Naive thymus-derived CD8-positive, alpha-beta T cell (primary cell): ENCODE measurements around the gene ATP11B. TPM values are rescaled to one million over a fixed set of nuclear protein-coding genes. Genes with fewer than 3 reads are reported as not detected.
"Not testable (repeated sequence)": the region's sequence is repeated elsewhere in the genome, so short reads cannot be mapped to it uniquely, and the experiment has no call there.

ENCODE experiments used
- ATAC-seq, 2 donors: fragments of 150-1000 bp; cut with Tn5 transposase in 1 of 2; sonication (Bioruptor Pico), chemical (Tn5 transposase) in 1 of 2; 1 replicate in 1 of 2; 2 replicates in 1 of 2; pipeline ENCODE4 v1.10.0; 2021; ENCODE audit warnings: mild to moderate bottlenecking in 2 of 2, moderate library complexity in 2 of 2
- POLR2A ChIA-PET: fragments of 350-600 bp; sonication (Branson Sonifier 250); formaldehyde crosslinking; loops from one replicate; lab custom pipeline; 2021; ENCODE audit warnings: antibody characterized with exemption; lab: Charles Lee
- DNase-seq, 10 donors: peaks; one replicate each; pipeline versions ENCODE4 v3.0.0 to v3.0.0-alpha.2; 2020 to 2022
- H3K27ac Mint-ChIP-seq, 10 donors: one replicate each; pipeline ENCODE4 v1.8.0; 2020 to 2022; ENCODE audit warnings: mild to moderate bottlenecking in 10 of 10, mixed read lengths in 10 of 10, moderate library complexity in 4 of 10, inconsistent platforms in 1 of 10
- H3K27me3 Mint-ChIP-seq, 5 donors: one replicate each; pipeline ENCODE4 v1.8.0; 2021 to 2022; ENCODE audit warnings: mixed read lengths in 5 of 5
- H3K36me3 Mint-ChIP-seq, 3 donors: one replicate each; pipeline ENCODE4 v1.8.0; 2020 to 2022; ENCODE audit warnings: mixed read lengths in 3 of 3, mild to moderate bottlenecking in 2 of 3, inconsistent platforms in 1 of 3
- H3K4me1 Mint-ChIP-seq, 4 donors: one replicate each; pipeline ENCODE4 v1.8.0; 2021 to 2022; ENCODE audit warnings: mixed read lengths in 4 of 4
- H3K4me3 Mint-ChIP-seq, 10 donors: one replicate each; pipeline ENCODE4 v1.8.0; 2020 to 2022; ENCODE audit warnings: mild to moderate bottlenecking in 10 of 10, mixed read lengths in 10 of 10, moderate library complexity in 6 of 10, inconsistent platforms in 1 of 10
- H3K9me3 Mint-ChIP-seq, 9 donors: one replicate each; pipeline ENCODE4 v1.8.0; 2020 to 2022; ENCODE audit warnings: mixed read lengths in 9 of 9, mild to moderate bottlenecking in 3 of 9, inconsistent platforms in 1 of 9, moderate library complexity in 1 of 9
- polyA plus RNA-seq, 3 donors: library from polyadenylated mRNA; unstranded; fragments of 300-500 nt; fragmentation: Illumina TruSeq; gene quantifications; one replicate each; pipeline ENCODE4 v1.2.3, GENCODE V29; 2021
- total RNA-seq, 8 experiments: library from RNA in 2 of 8; stranded (reverse) in 2 of 8; gene quantifications; one replicate each; pipeline ENCODE4 v1.2.3 and lab custom pipeline; 2021 to 2026

The ATP11B gene
- total and polyA plus RNA-seq, 5 experiments from 2014 or later = 31.6 to 125 (median 48.7) TPM

DNA sequence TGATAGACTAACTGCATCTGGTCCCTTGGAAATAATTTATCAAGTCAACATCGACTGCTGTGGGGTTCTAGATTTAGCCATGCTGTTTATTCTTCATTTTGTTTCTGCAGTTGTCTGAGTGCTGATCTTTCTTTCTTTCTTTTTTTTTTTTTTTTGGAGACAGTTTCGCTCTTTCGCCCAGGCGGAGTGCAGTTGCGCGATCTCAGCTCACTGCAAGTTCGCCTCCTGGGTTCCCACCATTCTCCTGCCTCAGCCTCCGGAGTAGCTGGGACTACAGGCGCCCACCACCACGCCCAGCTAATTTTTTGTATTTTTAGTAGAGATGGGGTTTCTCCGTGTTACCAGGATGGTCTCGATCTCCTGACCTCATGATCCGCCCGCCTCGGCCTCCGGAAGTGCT is 5.8 kb downstream of the ATP11B start:
- H3K27me3 Mint-ChIP-seq, DNase-seq, POLR2A ChIA-PET, H3K9me3 Mint-ChIP-seq, ATAC-seq: not testable (repeated sequence)
- Mint-ChIP-seq H3K4me3 (peak overlapping the region in 2 of 10 donors; percentile 8 to 18), H3K27ac (peak overlapping the region in 3 of 10 donors; percentile 14 to 48 (median 31)), H3K36me3 (peaks cover 0 to 13% (median 0%) of the 10 kb centered on the region in 3 donors), H3K4me1 (peaks cover 30 to 80% (median 63%) of the 10 kb centered on the region in 4 donors)

DNA sequence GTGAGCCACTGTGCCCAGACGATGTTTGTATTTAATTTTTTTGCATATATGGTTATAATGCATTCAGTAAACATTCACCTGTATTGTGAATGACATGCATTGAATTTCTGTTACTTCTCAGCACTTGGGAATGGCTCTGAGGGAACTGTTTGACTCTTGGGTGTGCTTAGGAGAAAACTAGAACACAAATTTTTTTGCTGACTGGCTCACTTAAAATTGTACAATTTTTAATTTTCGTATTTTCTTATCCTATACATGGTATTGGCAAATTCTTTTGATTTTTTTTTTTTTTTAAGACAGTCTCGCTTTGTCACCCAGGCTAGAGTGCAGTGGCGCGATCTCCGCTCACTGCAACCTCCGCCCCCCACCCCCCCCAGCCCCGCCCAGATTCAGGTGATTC is 7.2 kb downstream of the ATP11B start:
- ATAC-seq = no peak
- no peak for DNase-seq
- Mint-ChIP-seq H3K9me3 (no peaks in the 10 kb centered on the region), H3K4me1 (peaks cover 28 to 86% (median 72%) of the 10 kb centered on the region in 4 donors), H3K36me3 (peaks cover 0 to 20% (median 0%) of the 10 kb centered on the region in 3 donors), H3K27me3 (no peaks in the 10 kb centered on the region), H3K27ac (peak overlapping the region in 1 of 10 donors; percentile 23), H3K4me3 (peak overlapping the region in 1 of 10 donors; percentile 24)
- POLR2A ChIA-PET = no interaction called here

DNA sequence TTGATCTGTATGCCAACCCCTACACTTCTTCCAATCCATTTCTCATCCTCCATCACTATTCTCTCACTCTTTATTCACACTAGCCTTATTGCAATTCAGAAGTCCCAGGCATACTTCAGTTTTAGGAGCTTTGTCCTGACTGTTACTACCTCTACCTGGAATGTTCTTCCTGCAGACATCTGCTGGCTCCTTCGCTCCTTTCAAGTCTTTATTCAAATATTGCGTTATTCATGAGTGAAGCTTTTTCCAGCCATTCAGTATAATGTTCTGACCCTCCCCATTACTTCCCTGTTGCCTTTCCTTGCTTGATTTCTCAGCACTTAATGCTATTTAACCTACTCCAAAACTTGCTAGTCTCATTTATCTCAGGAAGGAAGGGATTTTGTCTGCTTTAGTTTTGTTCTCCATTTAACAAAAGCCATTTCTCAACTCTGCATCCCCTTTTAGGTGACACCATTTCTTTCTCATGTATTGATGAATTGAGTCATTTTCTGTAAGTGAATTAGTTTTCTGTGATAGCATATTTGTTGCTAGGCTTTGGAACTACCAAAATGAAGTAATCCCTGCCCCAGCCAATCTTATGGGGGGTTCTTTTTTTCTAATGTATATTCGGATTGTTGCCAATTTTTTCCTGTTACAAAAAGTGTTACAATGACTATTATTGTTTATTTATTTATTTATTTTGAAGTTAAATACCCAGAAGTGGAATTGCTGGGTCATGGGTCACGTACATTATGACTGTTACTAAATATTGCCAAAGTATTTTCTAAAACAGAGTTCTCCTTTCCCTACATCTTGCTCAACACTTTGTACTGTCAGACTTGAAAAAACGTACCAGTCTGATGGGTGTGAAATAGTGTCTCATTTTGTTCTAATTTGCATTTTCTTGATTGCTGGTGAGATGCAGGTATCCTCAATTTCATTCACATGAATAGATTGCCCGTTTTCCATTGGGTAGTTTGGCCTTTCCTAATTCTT is 9.4 kb downstream of the ATP11B start:
- DNase-seq = no peak
- H3K4me1 Mint-ChIP-seq = peaks cover 26 to 82% (median 70%) of the 10 kb centered on the region in 4 donors
- peak overlapping the region in 9 of 10 donors; percentile 7 to 73 (median 28) for H3K4me3 Mint-ChIP-seq
- no peaks in the 10 kb centered on the region for H3K9me3 Mint-ChIP-seq
- ATAC-seq = no peak
- no peaks in the 10 kb centered on the region for H3K27me3 Mint-ChIP-seq
- peaks cover 0 to 23% (median 0%) of the 10 kb centered on the region in 3 donors for H3K36me3 Mint-ChIP-seq
- POLR2A ChIA-PET = interaction anchor here (0.7 kb wide), 1 partner anchor 9 kb away, joined by 3 read pairs; no protein-coding TSS in a partner anchor
- H3K27ac Mint-ChIP-seq = peak overlapping the region in 7 of 10 donors; percentile 1 to 26 (median 5)

DNA sequence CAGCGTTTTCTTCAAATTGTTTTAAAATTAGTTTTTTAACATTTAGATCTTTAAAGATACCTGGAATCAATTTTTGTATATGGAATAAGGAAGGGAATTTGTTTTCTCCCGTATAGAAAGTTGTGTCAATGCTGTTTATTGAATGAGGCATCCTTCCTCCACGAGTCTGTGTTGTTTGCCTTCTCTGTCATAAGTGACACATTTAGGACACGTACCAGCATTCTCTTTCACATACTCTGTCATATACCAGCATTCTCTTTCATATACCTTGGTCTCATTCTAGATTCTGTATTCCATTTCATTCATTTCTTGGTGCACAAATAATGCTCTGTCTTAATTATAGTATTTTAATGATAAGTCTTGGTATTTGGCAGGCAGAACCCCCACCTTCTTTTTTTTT is 10.3 kb downstream of the ATP11B start:
- DNase-seq (no peak), ATAC-seq (no peak)
- Mint-ChIP-seq H3K36me3 (peaks cover 0 to 20% (median 0%) of the 10 kb centered on the region in 3 donors), H3K27ac (no peak overlapping the region), H3K27me3 (no peaks in the 10 kb centered on the region), H3K4me3 (peak overlapping the region in 2 of 10 donors; percentile 18 to 56), H3K4me1 (peaks cover 27 to 82% (median 69%) of the 10 kb centered on the region in 4 donors), H3K9me3 (no peaks in the 10 kb centered on the region)
- POLR2A ChIA-PET = no interaction called here

DNA sequence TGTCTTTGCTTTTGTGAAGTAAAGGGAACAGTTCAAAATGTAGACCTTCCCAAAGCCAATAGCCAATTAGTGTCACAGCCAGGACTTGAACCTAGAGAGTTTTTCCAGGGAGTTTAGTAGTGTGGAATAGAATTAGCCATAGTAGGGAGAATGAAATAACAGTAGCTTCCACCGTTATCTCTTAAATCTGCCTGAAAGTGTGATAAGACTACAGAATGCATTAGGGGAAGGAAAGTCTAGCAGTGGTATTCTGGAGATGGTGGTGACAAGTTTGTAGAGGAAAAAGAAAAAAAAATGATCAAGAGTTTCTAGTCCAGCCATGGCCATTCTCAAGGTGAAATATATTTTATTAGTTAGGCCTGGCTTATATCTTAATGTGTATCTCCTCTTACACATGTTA is 13.8 kb downstream of the ATP11B start:
- no peaks in the 10 kb centered on the region for H3K27me3 Mint-ChIP-seq
- peak overlapping the region in 1 of 10 donors; percentile 9 for H3K27ac Mint-ChIP-seq
- no peaks in the 10 kb centered on the region for H3K9me3 Mint-ChIP-seq
- H3K4me1 Mint-ChIP-seq = peaks cover 37 to 86% (median 77%) of the 10 kb centered on the region in 4 donors
- no peak for ATAC-seq
- POLR2A ChIA-PET = interaction anchor here (0.9 kb wide), 1 partner anchor 13 kb away, joined by 4 read pairs; no protein-coding TSS in a partner anchor
- H3K4me3 Mint-ChIP-seq = peak overlapping the region in 7 of 10 donors; percentile 8 to 30 (median 14)
- DNase-seq = no peak
- peaks cover 0 to 28% (median 0%) of the 10 kb centered on the region in 3 donors for H3K36me3 Mint-ChIP-seq

DNA sequence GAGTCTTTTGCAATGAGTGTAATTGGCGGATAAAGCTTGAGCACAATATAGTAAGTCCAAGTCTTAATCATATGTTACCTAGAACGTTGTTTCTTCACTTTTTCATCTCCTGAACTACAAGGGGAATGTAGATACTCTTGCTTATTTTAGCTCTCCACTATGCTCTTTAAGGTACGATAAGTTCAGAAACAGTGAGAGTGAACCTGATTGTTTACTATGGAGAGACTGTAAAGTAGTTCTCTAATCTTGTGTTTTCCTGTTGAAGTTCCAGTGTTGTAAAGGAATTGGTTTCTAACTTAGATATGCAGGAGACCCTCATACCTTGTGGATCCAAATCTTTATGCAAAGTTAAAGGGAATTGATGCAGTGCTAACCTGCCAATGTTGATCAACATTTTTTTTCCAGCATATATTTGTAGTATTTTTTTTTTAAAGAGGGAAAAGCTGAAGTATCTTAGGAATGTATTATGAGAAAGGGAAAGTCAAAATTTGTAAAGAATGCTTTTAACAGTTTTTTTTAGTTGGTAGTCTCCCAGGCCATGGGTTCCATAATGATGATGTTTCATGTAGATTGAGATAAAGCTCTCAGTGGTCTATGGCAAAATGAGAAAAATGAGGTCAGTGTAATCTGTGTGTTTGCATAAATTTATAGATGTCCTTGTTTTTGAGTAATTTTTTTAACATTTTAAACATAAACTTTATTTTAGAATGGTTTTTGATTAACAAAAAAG is 14.9 kb downstream of the ATP11B start:
- H3K27ac Mint-ChIP-seq = peak overlapping the region in 1 of 10 donors; percentile 22
- no peaks in the 10 kb centered on the region for H3K27me3 Mint-ChIP-seq
- H3K36me3 Mint-ChIP-seq = peaks cover 0 to 32% (median 0%) of the 10 kb centered on the region in 3 donors
- no peaks in the 10 kb centered on the region for H3K9me3 Mint-ChIP-seq
- H3K4me3 Mint-ChIP-seq = peak overlapping the region in 6 of 10 donors; percentile 7 to 43 (median 24)
- DNase-seq (no peak), ATAC-seq (no peak)
- peaks cover 29 to 87% (median 77%) of the 10 kb centered on the region in 4 donors for H3K4me1 Mint-ChIP-seq
- POLR2A ChIA-PET = interaction anchor here (0.9 kb wide), 1 partner anchor 14 kb away, joined by 4 read pairs; no protein-coding TSS in a partner anchor

DNA sequence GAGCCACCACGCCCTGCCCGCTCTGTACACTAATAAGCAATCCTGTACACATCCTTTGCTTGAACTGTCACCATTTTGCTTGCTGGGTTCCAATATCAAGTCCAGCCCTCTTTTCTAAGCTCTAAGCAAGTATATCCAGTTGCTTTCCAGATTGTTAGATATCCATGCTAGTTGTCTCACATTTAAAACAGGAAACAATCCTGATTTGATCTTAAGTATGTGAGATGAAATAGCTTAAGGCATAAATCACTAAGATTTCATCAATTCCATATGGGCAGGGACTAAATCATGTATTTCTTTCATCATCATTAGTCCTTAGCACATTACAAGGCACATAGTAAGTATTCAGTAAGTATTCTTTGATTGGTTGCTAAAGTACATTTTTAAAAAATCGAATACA is 16.2 kb downstream of the ATP11B start:
- Mint-ChIP-seq H3K4me1 (peaks cover 31 to 82% (median 74%) of the 10 kb centered on the region in 4 donors), H3K27me3 (no peaks in the 10 kb centered on the region)
- POLR2A ChIA-PET = no interaction called here

DNA sequence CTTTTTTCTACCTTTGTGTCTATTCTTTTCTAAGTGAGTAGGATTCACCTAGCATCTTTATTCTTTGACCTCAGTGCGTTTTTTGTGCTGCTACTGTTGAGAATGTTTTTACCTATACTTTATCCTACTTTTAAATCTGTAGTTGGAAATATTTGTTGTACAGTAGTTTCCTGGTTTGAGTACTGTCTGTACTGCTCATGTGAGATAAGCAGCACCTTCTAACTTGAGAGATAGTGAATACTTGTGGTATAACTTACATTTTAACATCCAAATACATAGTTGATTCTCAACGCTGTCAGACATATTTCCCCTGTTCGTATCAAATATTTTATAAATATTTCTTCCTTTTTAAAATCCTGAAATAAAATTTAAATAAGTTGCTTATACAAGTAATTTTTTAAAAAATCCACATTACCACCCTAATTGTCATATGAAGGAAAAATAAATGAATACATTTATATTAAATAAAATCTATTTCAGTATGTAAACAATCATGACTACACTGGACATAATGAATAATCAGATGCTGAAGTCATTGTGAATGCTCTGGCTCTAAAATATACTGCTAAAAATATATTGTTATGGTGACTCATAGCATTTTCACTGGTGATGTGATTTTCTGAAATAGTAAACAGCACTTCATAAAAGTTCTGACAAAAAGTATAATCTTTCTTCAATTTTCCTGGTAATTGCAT is 17.4 kb downstream of the ATP11B start:
- Mint-ChIP-seq H3K27me3 (no peaks in the 10 kb centered on the region), H3K4me1 (peaks cover 31 to 83% (median 74%) of the 10 kb centered on the region in 4 donors), H3K4me3 (peak overlapping the region in 5 of 10 donors; percentile 1 to 49 (median 37)), H3K36me3 (peaks cover 0 to 27% (median 0%) of the 10 kb centered on the region in 3 donors), H3K9me3 (no peaks in the 10 kb centered on the region), H3K27ac (peak overlapping the region in 1 of 10 donors; percentile 59)
- ATAC-seq (no peak), DNase-seq (no peak)
- POLR2A ChIA-PET = no interaction called here

More for the DNA sequence above, 16.2 kb downstream of the ATP11B start:
- Mint-ChIP-seq H3K36me3 (peaks cover 0 to 32% (median 0%) of the 10 kb centered on the region in 3 donors), H3K4me3 (peak overlapping the region in 5 of 10 donors; percentile 7 to 59 (median 24)), H3K9me3 (no peaks in the 10 kb centered on the region), H3K27ac (peak overlapping the region in 1 of 10 donors; percentile 45)
- ATAC-seq (no peak), DNase-seq (no peak)

DNA sequence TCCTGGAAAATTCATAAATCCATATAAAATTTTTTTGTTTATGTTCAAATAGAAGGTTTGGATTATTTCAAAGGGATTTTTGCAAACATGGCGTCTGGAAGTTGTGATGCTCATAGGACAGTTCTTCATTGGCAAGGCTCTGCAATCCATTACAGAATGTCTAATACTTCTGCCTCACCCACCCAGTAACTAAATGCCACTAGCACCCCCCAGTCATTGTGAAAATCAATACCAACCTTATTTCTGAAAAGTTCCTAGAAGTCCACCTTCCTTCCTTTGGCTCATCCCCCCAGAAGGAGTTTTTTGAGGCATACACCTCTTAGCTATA is 17.9 kb downstream of the ATP11B start:
- Mint-ChIP-seq H3K27ac (no peak overlapping the region), H3K27me3 (no peaks in the 10 kb centered on the region), H3K9me3 (no peaks in the 10 kb centered on the region), H3K4me3 (no peak overlapping the region), H3K4me1 (peaks cover 33 to 83% (median 75%) of the 10 kb centered on the region in 4 donors), H3K36me3 (peaks cover 0 to 27% (median 0%) of the 10 kb centered on the region in 3 donors)
- POLR2A ChIA-PET = no interaction called here
- DNase-seq (no peak), ATAC-seq (no peak)

DNA sequence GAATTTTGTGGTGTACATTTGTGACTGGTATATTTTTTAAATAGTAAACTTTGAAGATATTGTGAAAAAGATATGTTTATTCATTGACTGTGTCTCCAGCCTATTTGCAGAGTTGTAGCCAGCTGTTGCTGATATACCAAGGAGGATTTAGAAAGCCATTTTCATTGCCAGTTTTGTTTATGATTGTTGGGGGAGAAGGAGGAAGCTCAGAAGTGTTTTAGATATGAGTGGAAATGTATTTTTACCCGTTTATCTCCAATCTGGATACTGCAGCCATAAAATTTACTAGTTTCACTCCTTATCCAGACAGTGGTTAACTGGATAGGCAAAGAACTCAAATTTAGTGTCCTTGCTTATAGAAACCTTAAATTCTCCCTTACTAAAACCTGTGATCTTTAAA is 18.8 kb downstream of the ATP11B start:
- ATAC-seq (no peak), DNase-seq (no peak)
- peaks cover 29 to 84% (median 71%) of the 10 kb centered on the region in 4 donors for H3K4me1 Mint-ChIP-seq
- H3K27ac Mint-ChIP-seq = peak overlapping the region in 1 of 10 donors; percentile 24
- H3K9me3 Mint-ChIP-seq = no peaks in the 10 kb centered on the region
- H3K27me3 Mint-ChIP-seq = no peaks in the 10 kb centered on the region
- POLR2A ChIA-PET = no interaction called here
- H3K36me3 Mint-ChIP-seq = peaks cover 0 to 26% (median 0%) of the 10 kb centered on the region in 3 donors
- peak overlapping the region in 1 of 10 donors; percentile 49 for H3K4me3 Mint-ChIP-seq

DNA sequence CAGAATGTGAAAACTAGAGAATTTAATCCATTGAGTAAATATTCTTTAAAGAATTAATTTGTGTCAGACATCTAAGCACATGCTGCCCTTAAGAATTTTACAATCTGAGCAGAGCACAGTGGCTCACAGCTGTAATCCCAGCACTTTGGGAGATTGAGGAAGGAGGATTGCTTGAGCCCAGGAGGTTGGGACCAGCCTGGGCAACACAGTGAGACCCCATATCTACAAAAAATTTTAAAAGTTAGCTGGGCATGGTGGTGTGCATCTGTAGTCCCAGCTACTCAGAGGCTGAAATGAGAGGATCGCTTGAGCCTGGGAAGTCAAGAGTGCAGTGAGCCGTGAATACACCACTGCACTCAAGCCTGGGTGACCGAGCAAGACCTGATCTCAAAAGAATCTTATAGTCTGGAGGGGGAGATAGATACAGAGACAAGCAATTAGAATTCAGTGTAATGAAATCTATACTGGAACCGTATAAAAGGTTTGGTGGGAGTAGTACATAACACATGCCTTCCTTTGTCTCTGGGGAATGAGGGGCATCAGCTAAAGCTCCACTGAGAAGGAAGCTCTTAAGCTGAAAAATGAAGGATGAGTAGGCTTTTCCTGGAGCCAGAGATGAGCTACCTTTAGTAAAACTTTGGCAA is 21.2 kb downstream of the ATP11B start:
- H3K27ac Mint-ChIP-seq = peak overlapping the region in 4 of 10 donors; percentile 7 to 65 (median 20)
- H3K4me1 Mint-ChIP-seq = peaks cover 20 to 80% (median 68%) of the 10 kb centered on the region in 4 donors

More for the DNA sequence above, 21.2 kb downstream of the ATP11B start:
- Mint-ChIP-seq H3K4me3 (peak overlapping the region in 6 of 10 donors; percentile 7 to 60 (median 34)), H3K9me3 (no peaks in the 10 kb centered on the region), H3K36me3 (peaks cover 0 to 21% (median 0%) of the 10 kb centered on the region in 3 donors), H3K27me3 (no peaks in the 10 kb centered on the region)
- no peak for DNase-seq
- POLR2A ChIA-PET = no interaction called here
- ATAC-seq = no peak
